Measurements from ENCODE around the gene FGD3. TPM values are rescaled to one million over a fixed set of nuclear protein-coding genes. Genes with fewer than 3 reads are reported as not detected.

The FGD3 gene
- total RNA-seq, 1 experiment from 2014 or later = not detected

GRCh38 chr9:92962846-92963245, 15.5 kb downstream of the FGD3 start:
- no TSS peak for BruUV-seq (replicated peaks)
- Mint-ChIP-seq H3K36me3 (ENCODE audit: insufficient read depth, unreplicated experiment) (peaks cover 6% of the 10 kb centered on the region), H3K4me1 (ENCODE audit: insufficient read depth, unreplicated experiment) (no peaks in the 10 kb centered on the region), H3K27me3 (ENCODE audit: insufficient read depth, unreplicated experiment) (no peaks in the 10 kb centered on the region), H3K27ac (ENCODE audit: low read depth, unreplicated experiment) (no peak overlapping the region), H3K4me3 (ENCODE audit: unreplicated experiment) (no peak overlapping the region), H3K9me3 (ENCODE audit: unreplicated experiment) (no peaks in the 10 kb centered on the region)
- CTCF ChIA-PET = interaction anchor here (0.6 to 1.0 kb wide), 2 partner anchors 41 to 43 kb away, joined by 3 read pairs; no protein-coding TSS in a partner anchor
- POLR2A ChIA-PET = no interaction called here
- intact Hi-C loops (cut with micrococcal nuclease) = no loop called here
- no peak for TF ChIP-seq CTCF (IDR thresholded peaks at IDR 0.05; ENCODE audit: unreplicated experiment)
- DNase-seq (ENCODE audit: unreplicated experiment) = no peak

GRCh38 chr9:92963831-92964606, 16.7 kb downstream of the FGD3 start:
- Mint-ChIP-seq H3K4me3 (ENCODE audit: unreplicated experiment) (no peak overlapping the region), H3K27me3 (ENCODE audit: insufficient read depth, unreplicated experiment) (no peaks in the 10 kb centered on the region), H3K9me3 (ENCODE audit: unreplicated experiment) (no peaks in the 10 kb centered on the region), H3K36me3 (ENCODE audit: insufficient read depth, unreplicated experiment) (peaks cover 6% of the 10 kb centered on the region), H3K27ac (ENCODE audit: low read depth, unreplicated experiment) (no peak overlapping the region), H3K4me1 (ENCODE audit: insufficient read depth, unreplicated experiment) (no peaks in the 10 kb centered on the region)
- no peak for DNase-seq (ENCODE audit: unreplicated experiment)
- CTCF ChIA-PET = no interaction called here
- POLR2A ChIA-PET = no interaction called here
- intact Hi-C loops (cut with micrococcal nuclease) = no loop called here
- TF ChIP-seq CTCF (IDR thresholded peaks at IDR 0.05; ENCODE audit: unreplicated experiment) = no peak
- no TSS peak for BruUV-seq (replicated peaks)

GRCh38 chr9:92964607-92965060, 17.3 kb downstream of the FGD3 start:
- BruUV-seq (replicated peaks) = no TSS peak
- no peak overlapping the region for H3K4me3 Mint-ChIP-seq (ENCODE audit: unreplicated experiment)
- peaks cover 6% of the 10 kb centered on the region for H3K36me3 Mint-ChIP-seq (ENCODE audit: insufficient read depth, unreplicated experiment)
- no peak for DNase-seq (ENCODE audit: unreplicated experiment)
- ChIA-PET CTCF (interaction anchor here (0.6 to 0.7 kb wide), 2 partner anchors 8 to 40 kb away, joined by 3 read pairs; no protein-coding TSS in a partner anchor), POLR2A (no interaction called here)
- H3K9me3 Mint-ChIP-seq (ENCODE audit: unreplicated experiment) = no peaks in the 10 kb centered on the region
- intact Hi-C loops (cut with micrococcal nuclease) = no loop called here
- no peak overlapping the region for H3K27ac Mint-ChIP-seq (ENCODE audit: low read depth, unreplicated experiment)
- no peaks in the 10 kb centered on the region for H3K27me3 Mint-ChIP-seq (ENCODE audit: insufficient read depth, unreplicated experiment)
- H3K4me1 Mint-ChIP-seq (ENCODE audit: insufficient read depth, unreplicated experiment) = no peaks in the 10 kb centered on the region
- no peak for TF ChIP-seq CTCF (IDR thresholded peaks at IDR 0.05; ENCODE audit: unreplicated experiment)

- H3K36me3 Mint-ChIP-seq (ENCODE audit: insufficient read depth, unreplicated experiment) = peaks cover 6% of the 10 kb centered on the region
- no peaks in the 10 kb centered on the region for H3K27me3 Mint-ChIP-seq (ENCODE audit: insufficient read depth, unreplicated experiment)
- POLR2A ChIA-PET = no interaction called here
- no peak overlapping the region for H3K27ac Mint-ChIP-seq (ENCODE audit: low read depth, unreplicated experiment)
- intact Hi-C loops (cut with micrococcal nuclease) = no loop called here
- H3K9me3 Mint-ChIP-seq (ENCODE audit: unreplicated experiment) = no peaks in the 10 kb centered on the region
- H3K4me3 Mint-ChIP-seq (ENCODE audit: unreplicated experiment) = no peak overlapping the region
- no TSS peak for BruUV-seq (replicated peaks)
- DNase-seq (ENCODE audit: unreplicated experiment) = no peak
- no peak for TF ChIP-seq CTCF (IDR thresholded peaks at IDR 0.05; ENCODE audit: unreplicated experiment)
- CTCF ChIA-PET = interaction anchor here (0.6 to 0.7 kb wide), 2 partner anchors 9 to 39 kb away, joined by 3 read pairs; no protein-coding TSS in a partner anchor
- no peaks in the 10 kb centered on the region for H3K4me1 Mint-ChIP-seq (ENCODE audit: insufficient read depth, unreplicated experiment)
These were observed 17.9 kb downstream of the FGD3 start for GRCh38 chr9:92965061-92965758.

All from MCF 10A (cell line).